ENCODE data around the gene NMT1. TPM values are rescaled to one million over a fixed set of nuclear protein-coding genes. Genes with fewer than 3 reads are reported as not detected.

NMT1 gene
- total RNA-seq, 4 donors from 2014 or later: 63.5 to 129 (median 69.1) TPM

DNA sequence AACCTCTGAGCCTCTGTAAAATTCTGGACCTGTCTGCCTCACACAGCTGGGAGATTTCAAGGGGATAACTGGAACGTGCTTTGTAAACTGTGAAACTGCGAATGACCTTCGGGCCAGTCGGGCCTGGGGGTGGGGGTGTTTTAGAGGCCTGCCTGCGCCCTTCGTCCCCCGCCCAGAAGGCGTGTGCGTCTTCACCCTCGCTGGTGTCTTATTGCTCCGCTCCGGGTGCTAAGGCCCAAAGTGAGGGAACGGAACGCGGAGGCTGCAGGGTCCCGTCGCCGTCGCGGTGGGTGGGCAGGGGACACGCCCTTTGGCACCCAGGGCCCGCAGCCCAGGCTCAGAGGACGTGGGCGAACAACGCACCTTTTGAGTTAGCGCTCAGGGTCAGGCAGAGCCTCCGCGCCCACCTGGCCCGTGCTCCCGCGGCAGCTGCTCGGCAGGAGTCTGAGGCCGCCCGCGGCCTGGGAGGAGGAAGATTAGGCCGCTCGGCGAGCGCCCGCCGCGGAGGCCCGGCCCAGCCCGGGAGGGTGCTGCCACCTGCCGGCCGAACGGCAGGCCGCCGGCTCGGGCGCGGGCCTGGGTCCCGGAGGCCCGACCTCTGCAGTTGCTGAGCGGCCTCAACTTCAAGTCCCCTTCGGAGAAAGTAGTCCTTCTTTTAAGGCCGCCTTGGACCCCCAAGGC, 39.4 kb upstream of the NMT1 start:
- Histone ChIP-seq H3K9me3 (no peaks in the 10 kb centered on the region), H3K27me3 (no peaks in the 10 kb centered on the region), H3K4me1 (peaks cover 6 to 55% (median 39%) of the 10 kb centered on the region in 3 donors), H3K4me3 (peak overlapping the region; percentile 22 to 53), H3K27ac (peak overlapping the region; percentile 53 to 93 (median 90)), H3K36me3 (peaks cover 0 to 18% of the 10 kb centered on the region in 2 donors)
- peak; percentile 81 for ATAC-seq
- TF ChIP-seq POLR2A (IDR thresholded peaks at IDR 0.05) (peak; percentile 33 to 36), EP300 (IDR thresholded peaks at IDR 0.05) (no peak), POLR2AphosphoS5 (IDR thresholded peaks at IDR 0.05) (peak; percentile 50)
- TF ChIP-seq, protein P1, sequence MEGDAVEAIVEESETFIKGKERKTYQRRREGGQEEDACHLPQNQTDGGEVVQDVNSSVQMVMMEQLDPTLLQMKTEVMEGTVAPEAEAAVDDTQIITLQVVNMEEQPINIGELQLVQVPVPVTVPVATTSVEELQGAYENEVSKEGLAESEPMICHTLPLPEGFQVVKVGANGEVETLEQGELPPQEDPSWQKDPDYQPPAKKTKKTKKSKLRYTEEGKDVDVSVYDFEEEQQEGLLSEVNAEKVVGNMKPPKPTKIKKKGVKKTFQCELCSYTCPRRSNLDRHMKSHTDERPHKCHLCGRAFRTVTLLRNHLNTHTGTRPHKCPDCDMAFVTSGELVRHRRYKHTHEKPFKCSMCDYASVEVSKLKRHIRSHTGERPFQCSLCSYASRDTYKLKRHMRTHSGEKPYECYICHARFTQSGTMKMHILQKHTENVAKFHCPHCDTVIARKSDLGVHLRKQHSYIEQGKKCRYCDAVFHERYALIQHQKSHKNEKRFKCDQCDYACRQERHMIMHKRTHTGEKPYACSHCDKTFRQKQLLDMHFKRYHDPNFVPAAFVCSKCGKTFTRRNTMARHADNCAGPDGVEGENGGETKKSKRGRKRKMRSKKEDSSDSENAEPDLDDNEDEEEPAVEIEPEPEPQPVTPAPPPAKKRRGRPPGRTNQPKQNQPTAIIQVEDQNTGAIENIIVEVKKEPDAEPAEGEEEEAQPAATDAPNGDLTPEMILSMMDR (IDR thresholded peaks at IDR 0.05): peak in 3 of 4 experiments; percentile 95 to 97 (median 95)
- WGBS, 2 donors (ENCODE audit: low coverage in 1 of 2): 17 to 33% methylated on average over 1 of the region's 57 CpGs

DNA sequence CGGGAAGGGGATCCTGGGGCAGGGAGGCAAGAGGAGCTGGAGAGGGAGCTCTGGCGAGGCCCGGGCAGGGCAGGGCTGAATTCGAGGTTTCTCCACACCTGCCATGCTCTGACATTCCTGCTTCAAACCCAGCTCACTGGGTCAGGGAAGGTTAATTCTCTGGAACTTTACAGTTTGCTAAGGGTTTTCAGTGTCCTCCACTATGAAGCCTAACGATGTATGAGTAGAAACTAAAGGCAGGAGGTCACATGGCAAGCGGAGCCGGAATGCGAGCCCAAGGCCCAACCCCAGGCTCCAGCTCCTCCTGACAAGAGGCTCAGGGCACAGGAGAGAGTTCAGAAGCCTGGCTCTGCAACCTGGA, 38.8 kb upstream of the NMT1 start:
- 58% methylated on average over 5 of the region's 8 CpGs; no CpG with 5 or more reads in 1 of the 2 donors for WGBS, 2 donors (ENCODE audit: low coverage in 1 of 2)
- Histone ChIP-seq H3K4me3 (peak overlapping the region in 1 of 2 donors; percentile 53), H3K36me3 (peaks cover 0 to 24% of the 10 kb centered on the region in 2 donors), H3K27me3 (no peaks in the 10 kb centered on the region), H3K27ac (peak overlapping the region in 3 of 4 donors; percentile 90 to 93 (median 90)), H3K9me3 (no peaks in the 10 kb centered on the region), H3K4me1 (peaks cover 6 to 55% (median 39%) of the 10 kb centered on the region in 3 donors)
- no peak for TF ChIP-seq POLR2AphosphoS5 (IDR thresholded peaks at IDR 0.05)
- no peak for TF ChIP-seq EP300 (IDR thresholded peaks at IDR 0.05)
- no peak for TF ChIP-seq POLR2A (IDR thresholded peaks at IDR 0.05)
- TF ChIP-seq, protein P1 (IDR thresholded peaks at IDR 0.05): no peak
- peak; percentile 15 for ATAC-seq

DNA sequence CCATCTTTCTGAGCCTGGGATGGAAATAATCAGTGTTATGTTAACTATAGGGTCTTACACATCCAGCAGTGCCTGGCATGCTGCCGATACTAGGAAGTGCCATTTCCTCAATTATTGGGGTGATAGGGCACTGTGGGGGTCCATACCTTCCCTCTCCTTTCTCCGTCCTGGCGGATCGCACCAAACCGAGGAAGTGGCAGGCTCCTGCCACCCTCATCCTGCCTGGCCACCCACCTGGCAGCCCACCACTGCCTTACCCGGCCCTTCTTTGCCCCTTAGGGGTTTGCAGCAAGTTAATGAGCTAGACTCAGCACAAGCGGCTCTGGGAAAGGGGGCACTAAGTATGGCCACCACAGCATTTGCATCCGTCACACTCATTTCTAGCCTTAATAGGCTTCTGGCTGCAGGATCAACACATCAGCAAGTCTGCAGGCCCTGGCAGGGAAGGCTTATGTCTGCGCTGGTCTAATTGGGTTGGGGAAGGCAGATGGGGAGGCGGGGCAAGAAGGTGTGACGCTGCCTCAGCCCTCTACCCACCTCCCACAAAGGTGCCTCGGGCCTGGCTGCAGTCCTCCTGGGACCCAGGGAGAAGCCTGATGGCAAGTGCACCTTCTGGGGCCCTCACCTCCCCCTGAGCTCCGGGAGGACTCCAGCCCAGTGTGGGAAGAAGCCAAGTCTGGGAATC, 38.3 kb upstream of the NMT1 start:
- peaks cover 0 to 29% of the 10 kb centered on the region in 2 donors for H3K36me3 ChIP-seq
- peak overlapping the region in 3 of 4 donors; percentile 90 to 93 (median 90) for H3K27ac ChIP-seq
- H3K27me3 ChIP-seq: no peaks in the 10 kb centered on the region
- no peak overlapping the region for H3K4me3 ChIP-seq
- WGBS, 2 donors (ENCODE audit: low coverage in 1 of 2): 77 to 79% methylated on average over 5 to 8 of the region's 13 CpGs
- ATAC-seq: no peak
- TF ChIP-seq POLR2A (IDR thresholded peaks at IDR 0.05) (no peak), EP300 (IDR thresholded peaks at IDR 0.05) (no peak), POLR2AphosphoS5 (IDR thresholded peaks at IDR 0.05) (no peak)
- TF ChIP-seq, protein P1 (IDR thresholded peaks at IDR 0.05): no peak
- no peaks in the 10 kb centered on the region for H3K9me3 ChIP-seq
- peaks cover 6 to 54% (median 39%) of the 10 kb centered on the region in 3 donors for H3K4me1 ChIP-seq

DNA sequence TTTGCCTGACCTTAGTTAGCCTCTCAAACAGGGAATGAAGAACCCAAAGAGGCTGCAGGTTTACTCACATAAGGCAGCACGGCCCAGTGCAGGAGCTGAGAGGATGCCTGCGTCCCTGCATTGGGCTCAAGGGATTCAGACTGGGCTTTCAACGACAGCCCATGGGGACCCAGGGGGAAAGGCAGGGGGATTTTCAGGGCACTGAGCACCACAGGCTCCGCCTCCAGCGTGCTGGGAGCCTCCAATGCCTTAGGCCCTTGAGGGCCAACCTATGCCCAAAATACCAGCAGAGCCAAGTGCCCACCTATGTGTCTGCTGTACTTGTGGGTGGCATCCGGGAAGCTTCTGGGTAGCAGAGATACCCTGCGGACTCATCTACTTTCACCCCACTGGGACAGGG, 32.0 kb upstream of the NMT1 start:
- H3K36me3 ChIP-seq: peaks cover 0 to 81% of the 10 kb centered on the region in 2 donors
- H3K27ac ChIP-seq: no peak overlapping the region
- WGBS, 2 donors (ENCODE audit: low coverage in 1 of 2): no CpG with 5 or more reads among the region's 7 CpGs
- no peak for ATAC-seq
- H3K9me3 ChIP-seq: no peaks in the 10 kb centered on the region
- TF ChIP-seq EP300 (IDR thresholded peaks at IDR 0.05): no peak
- no peak for TF ChIP-seq POLR2AphosphoS5 (IDR thresholded peaks at IDR 0.05)
- TF ChIP-seq POLR2A (IDR thresholded peaks at IDR 0.05): no peak
- TF ChIP-seq, protein P1 (IDR thresholded peaks at IDR 0.05): no peak
- H3K4me1 ChIP-seq: no peaks in the 10 kb centered on the region
- H3K4me3 ChIP-seq: no peak overlapping the region
- H3K27me3 ChIP-seq: no peaks in the 10 kb centered on the region
